ENCODE data around the gene C10orf90. TPM values are rescaled to one million over a fixed set of nuclear protein-coding genes. Genes with fewer than 3 reads are reported as not detected.

Gene C10orf90
- total and polyA plus RNA-seq, 2 of the 8 experiments (the other 6 are each of a cell fraction or from before 2014, with no cell fraction given), result 0.21 TPM; not detected in 1

DNA sequence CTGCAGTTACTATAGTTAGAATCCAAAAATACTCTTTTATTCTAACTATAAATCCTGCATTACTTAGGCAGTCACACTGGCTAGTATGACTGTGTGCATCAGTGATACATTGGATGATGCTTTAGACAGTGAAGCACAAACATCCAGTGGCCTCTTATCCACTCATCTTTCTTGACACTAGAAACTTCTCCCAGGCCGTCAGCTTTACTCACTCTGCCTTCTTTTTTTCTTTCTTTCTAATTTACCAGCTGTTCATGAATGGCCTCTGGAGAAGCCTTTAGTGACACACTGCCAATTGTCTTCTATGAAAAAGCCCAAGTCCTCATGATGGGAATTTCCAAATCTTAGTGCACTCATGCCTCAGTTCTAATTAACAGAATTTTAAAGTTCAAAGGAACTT is 26.2 kb upstream of the C10orf90 start (continued):
- TF ChIP-seq, protein P1, sequence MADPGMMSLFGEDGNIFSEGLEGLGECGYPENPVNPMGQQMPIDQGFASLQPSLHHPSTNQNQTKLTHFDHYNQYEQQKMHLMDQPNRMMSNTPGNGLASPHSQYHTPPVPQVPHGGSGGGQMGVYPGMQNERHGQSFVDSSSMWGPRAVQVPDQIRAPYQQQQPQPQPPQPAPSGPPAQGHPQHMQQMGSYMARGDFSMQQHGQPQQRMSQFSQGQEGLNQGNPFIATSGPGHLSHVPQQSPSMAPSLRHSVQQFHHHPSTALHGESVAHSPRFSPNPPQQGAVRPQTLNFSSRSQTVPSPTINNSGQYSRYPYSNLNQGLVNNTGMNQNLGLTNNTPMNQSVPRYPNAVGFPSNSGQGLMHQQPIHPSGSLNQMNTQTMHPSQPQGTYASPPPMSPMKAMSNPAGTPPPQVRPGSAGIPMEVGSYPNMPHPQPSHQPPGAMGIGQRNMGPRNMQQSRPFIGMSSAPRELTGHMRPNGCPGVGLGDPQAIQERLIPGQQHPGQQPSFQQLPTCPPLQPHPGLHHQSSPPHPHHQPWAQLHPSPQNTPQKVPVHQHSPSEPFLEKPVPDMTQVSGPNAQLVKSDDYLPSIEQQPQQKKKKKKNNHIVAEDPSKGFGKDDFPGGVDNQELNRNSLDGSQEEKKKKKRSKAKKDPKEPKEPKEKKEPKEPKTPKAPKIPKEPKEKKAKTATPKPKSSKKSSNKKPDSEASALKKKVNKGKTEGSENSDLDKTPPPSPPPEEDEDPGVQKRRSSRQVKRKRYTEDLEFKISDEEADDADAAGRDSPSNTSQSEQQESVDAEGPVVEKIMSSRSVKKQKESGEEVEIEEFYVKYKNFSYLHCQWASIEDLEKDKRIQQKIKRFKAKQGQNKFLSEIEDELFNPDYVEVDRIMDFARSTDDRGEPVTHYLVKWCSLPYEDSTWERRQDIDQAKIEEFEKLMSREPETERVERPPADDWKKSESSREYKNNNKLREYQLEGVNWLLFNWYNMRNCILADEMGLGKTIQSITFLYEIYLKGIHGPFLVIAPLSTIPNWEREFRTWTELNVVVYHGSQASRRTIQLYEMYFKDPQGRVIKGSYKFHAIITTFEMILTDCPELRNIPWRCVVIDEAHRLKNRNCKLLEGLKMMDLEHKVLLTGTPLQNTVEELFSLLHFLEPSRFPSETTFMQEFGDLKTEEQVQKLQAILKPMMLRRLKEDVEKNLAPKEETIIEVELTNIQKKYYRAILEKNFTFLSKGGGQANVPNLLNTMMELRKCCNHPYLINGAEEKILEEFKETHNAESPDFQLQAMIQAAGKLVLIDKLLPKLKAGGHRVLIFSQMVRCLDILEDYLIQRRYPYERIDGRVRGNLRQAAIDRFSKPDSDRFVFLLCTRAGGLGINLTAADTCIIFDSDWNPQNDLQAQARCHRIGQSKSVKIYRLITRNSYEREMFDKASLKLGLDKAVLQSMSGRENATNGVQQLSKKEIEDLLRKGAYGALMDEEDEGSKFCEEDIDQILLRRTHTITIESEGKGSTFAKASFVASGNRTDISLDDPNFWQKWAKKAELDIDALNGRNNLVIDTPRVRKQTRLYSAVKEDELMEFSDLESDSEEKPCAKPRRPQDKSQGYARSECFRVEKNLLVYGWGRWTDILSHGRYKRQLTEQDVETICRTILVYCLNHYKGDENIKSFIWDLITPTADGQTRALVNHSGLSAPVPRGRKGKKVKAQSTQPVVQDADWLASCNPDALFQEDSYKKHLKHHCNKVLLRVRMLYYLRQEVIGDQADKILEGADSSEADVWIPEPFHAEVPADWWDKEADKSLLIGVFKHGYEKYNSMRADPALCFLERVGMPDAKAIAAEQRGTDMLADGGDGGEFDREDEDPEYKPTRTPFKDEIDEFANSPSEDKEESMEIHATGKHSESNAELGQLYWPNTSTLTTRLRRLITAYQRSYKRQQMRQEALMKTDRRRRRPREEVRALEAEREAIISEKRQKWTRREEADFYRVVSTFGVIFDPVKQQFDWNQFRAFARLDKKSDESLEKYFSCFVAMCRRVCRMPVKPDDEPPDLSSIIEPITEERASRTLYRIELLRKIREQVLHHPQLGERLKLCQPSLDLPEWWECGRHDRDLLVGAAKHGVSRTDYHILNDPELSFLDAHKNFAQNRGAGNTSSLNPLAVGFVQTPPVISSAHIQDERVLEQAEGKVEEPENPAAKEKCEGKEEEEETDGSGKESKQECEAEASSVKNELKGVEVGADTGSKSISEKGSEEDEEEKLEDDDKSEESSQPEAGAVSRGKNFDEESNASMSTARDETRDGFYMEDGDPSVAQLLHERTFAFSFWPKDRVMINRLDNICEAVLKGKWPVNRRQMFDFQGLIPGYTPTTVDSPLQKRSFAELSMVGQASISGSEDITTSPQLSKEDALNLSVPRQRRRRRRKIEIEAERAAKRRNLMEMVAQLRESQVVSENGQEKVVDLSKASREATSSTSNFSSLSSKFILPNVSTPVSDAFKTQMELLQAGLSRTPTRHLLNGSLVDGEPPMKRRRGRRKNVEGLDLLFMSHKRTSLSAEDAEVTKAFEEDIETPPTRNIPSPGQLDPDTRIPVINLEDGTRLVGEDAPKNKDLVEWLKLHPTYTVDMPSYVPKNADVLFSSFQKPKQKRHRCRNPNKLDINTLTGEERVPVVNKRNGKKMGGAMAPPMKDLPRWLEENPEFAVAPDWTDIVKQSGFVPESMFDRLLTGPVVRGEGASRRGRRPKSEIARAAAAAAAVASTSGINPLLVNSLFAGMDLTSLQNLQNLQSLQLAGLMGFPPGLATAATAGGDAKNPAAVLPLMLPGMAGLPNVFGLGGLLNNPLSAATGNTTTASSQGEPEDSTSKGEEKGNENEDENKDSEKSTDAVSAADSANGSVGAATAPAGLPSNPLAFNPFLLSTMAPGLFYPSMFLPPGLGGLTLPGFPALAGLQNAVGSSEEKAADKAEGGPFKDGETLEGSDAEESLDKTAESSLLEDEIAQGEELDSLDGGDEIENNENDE (IDR thresholded peaks at IDR 0.05; ENCODE audit: insufficient replicate concordance, low read length), result no peak
- TF ChIP-seq HDAC6 (IDR thresholded peaks at IDR 0.05; ENCODE audit: low read depth, low read length), result no peak
- no peak for TF ChIP-seq SRF (IDR thresholded peaks at IDR 0.05; ENCODE audit: low read depth, low read length)
- TF ChIP-seq CTBP2 (IDR thresholded peaks at IDR 0.05; ENCODE audit: borderline replicate concordance, insufficient read depth, insufficient read length, low read length), result no peak
- TF ChIP-seq BCL11A (IDR thresholded peaks at IDR 0.05; ENCODE audit: low read depth in 2 of 2, low read length in 2 of 2), result no peak
- TF ChIP-seq TEAD4 (IDR thresholded peaks at IDR 0.05; ENCODE audit: low read depth, low read length), result no peak
- no peak for TF ChIP-seq KDM5A (IDR thresholded peaks at IDR 0.05; ENCODE audit: low read length)

Measured in H1 (cell line).